Panc1 (cell line): ENCODE measurements around the gene GPX7. TPM values are rescaled to one million over a fixed set of nuclear protein-coding genes. Genes with fewer than 3 reads are reported as not detected.

Source experiments
- ATAC-seq: fragments of 200-7000 bp; cut with Tn5 transposase; 2 replicates; pipeline ENCODE4 v1.9.1; 2020; ENCODE audit warnings: mild to moderate bottlenecking, moderate library complexity
- BruUV-seq: library from RNA; stranded (reverse); fragments of 400-500 nt; replicated peaks from 2 replicates; lab custom pipeline; 2021; lab: Mats Ljungman, UMichigan
- CTCF ChIA-PET: fragments of 300-600 bp; sonication (Branson Sonifier 250); formaldehyde crosslinking; loops from one replicate; lab custom pipeline; 2022; ENCODE audit warnings: antibody characterized with exemption; lab: Charles Lee
- POLR2A ChIA-PET: fragments of 300-600 bp; sonication (Branson Sonifier 250); formaldehyde crosslinking; loops from one replicate; lab custom pipeline; 2022; ENCODE audit warnings: antibody characterized with exemption; lab: Charles Lee
- DNase-seq: peaks from one replicate; pipeline ENCODE4 v3.0.0-alpha.2; 2010; ENCODE audit warnings: low read depth, low spot score
- H3K27ac ChIP-seq: 2 replicates; pipeline ENCODE4 v1.5.1; 2011; ENCODE audit warnings: mild to moderate bottlenecking, low read length, inconsistent platforms
- H3K27me3 ChIP-seq: fragments of 200-500 bp; sonication (Bioruptor generic); 2 replicates; pipeline ENCODE4 v1.6.0; 2014; ENCODE audit warnings: low read length, inconsistent platforms; ENCODE audit not compliant: control insufficient read depth, insufficient read depth
- H3K36me3 ChIP-seq: fragments of 200-500 bp; sonication (Bioruptor generic); 2 replicates; pipeline ENCODE4 v1.5.1; 2014; ENCODE audit warnings: inconsistent platforms, mild to moderate bottlenecking, low read length, moderate library complexity; ENCODE audit not compliant: control insufficient read depth, insufficient read depth
- H3K4me1 ChIP-seq: 2 replicates; pipeline ENCODE4 v1.5.1; 2011; ENCODE audit warnings: inconsistent platforms, mild to moderate bottlenecking, low read length, moderate library complexity; ENCODE audit not compliant: control insufficient read depth, insufficient read depth
- H3K4me3 ChIP-seq, 2 experiments: 2 replicates each; pipeline ENCODE4 v1.5.1; 2011 to 2012; ENCODE audit warnings: low read depth in 2 of 2, low read length in 2 of 2, mild to moderate bottlenecking in 2 of 2, inconsistent platforms in 1 of 2, moderate library complexity in 1 of 2
- H3K9me3 ChIP-seq: fragments of 200-500 bp; sonication (Bioruptor generic); 2 replicates; pipeline ENCODE4 v1.5.1; 2014; ENCODE audit warnings: low read depth, mild to moderate bottlenecking, inconsistent platforms, low read length, moderate library complexity; ENCODE audit not compliant: control insufficient read depth, insufficient read depth
- CTCF ChIP-seq: fragments of 450-650 bp; IDR thresholded peaks from 2 replicates; pipeline ENCODE4 v1.5.1; 2017; ENCODE audit warnings: mild to moderate bottlenecking
- POLR2AphosphoS5 ChIP-seq: IDR thresholded peaks from 2 replicates; pipeline ENCODE4 v1.6.1; 2012; ENCODE audit warnings: mild to moderate bottlenecking, low read depth, low read length, moderate library complexity
- REST ChIP-seq, 2 experiments: IDR thresholded peaks; 2 replicates each; pipeline ENCODE4 v1.6.1; 2011 to 2012; ENCODE audit warnings: low read depth in 2 of 2, control low read depth in 1 of 2, low read length in 1 of 2, mild to moderate bottlenecking in 1 of 2, moderate library complexity in 1 of 2; ENCODE audit not compliant: insufficient read depth in 1 of 2
- SIN3A ChIP-seq: IDR thresholded peaks from 2 replicates; pipeline ENCODE4 v1.6.1; 2012; ENCODE audit warnings: low read depth, mild to moderate bottlenecking, low read length, moderate library complexity, borderline replicate concordance; ENCODE audit not compliant: insufficient read depth
- TCF7L2 ChIP-seq: IDR thresholded peaks from 2 replicates; pipeline ENCODE4 v1.6.1; 2011; ENCODE audit warnings: mild to moderate bottlenecking, low read depth, low read length, inconsistent platforms
- in situ Hi-C: cut with HindIII; loops from 2 replicates; pipeline ENCODE4 v1.10.0; 2016; ENCODE audit warnings: low sequenced_read_pairs, low pct_unique_long_range_greater_than_20kb
- intact Hi-C: fragments of 100-400 bp; cut with micrococcal nuclease; formaldehyde crosslinking; loops from one replicate; pipeline ENCODE4 v1.10.0; 2022; ENCODE audit not compliant: unreplicated experiment
- total RNA-seq: library from RNA; stranded (reverse); gene quantifications from one replicate; pipeline ENCODE4 v1.2.1, GENCODE V29; 2021; ENCODE audit not compliant: unreplicated experiment

The GPX7 gene
- total RNA-seq, 1 experiment from 2014 or later = 11.2 TPM

- Histone ChIP-seq H3K4me3 (no peak overlapping the region), H3K27me3 (no peaks in the 10 kb centered on the region), H3K27ac (no peak overlapping the region), H3K4me1 (no peaks in the 10 kb centered on the region), H3K36me3 (no peaks in the 10 kb centered on the region), H3K9me3 (no peaks in the 10 kb centered on the region)
- CTCF ChIA-PET = interaction anchor here (0.5 kb wide), 1 partner anchor 551 kb away, joined by 4 read pairs; no protein-coding TSS in a partner anchor
- ATAC-seq = no peak
- no TSS peak for BruUV-seq
- TF ChIP-seq CTCF (no peak), REST (IDR thresholded peaks at IDR 0.05; ENCODE audit: insufficient read depth in 1 of 2, low read depth in 2 of 2, low read length in 1 of 2) (no peak), TCF7L2 (no peak)
- POLR2A ChIA-PET = interaction anchor here (0.6 kb wide), 1 partner anchor 312 kb away, joined by 7 read pairs; no protein-coding TSS in a partner anchor
- in situ Hi-C loops = no loop called here
- intact Hi-C loops = no loop called here
- DNase-seq = no peak
These were observed 39.1 kb downstream of the GPX7 start for GRCh38 chr1:52641307-52641706.

GRCh38 chr1:52645261-52645660, 43.1 kb downstream of the GPX7 start:
- BruUV-seq = no TSS peak
- ATAC-seq = no peak
- in situ Hi-C loops = no loop called here
- Histone ChIP-seq H3K4me1 (no peaks in the 10 kb centered on the region), H3K36me3 (no peaks in the 10 kb centered on the region), H3K27me3 (no peaks in the 10 kb centered on the region), H3K4me3 (no peak overlapping the region), H3K27ac (no peak overlapping the region), H3K9me3 (no peaks in the 10 kb centered on the region)
- ChIA-PET POLR2A (no interaction called here), CTCF (no interaction called here)
- TF ChIP-seq POLR2AphosphoS5 (no peak), CTCF (no peak), REST (IDR thresholded peaks at IDR 0.05; ENCODE audit: insufficient read depth in 1 of 2, low read depth in 2 of 2, low read length in 1 of 2) (no peak), TCF7L2 (no peak), SIN3A (no peak)
- intact Hi-C loops = no loop called here
- DNase-seq = no peak
